Endodermal cell (in vitro differentiated cells): ENCODE results near the gene COMMD1. TPM values are rescaled to one million over a fixed set of nuclear protein-coding genes. Genes with fewer than 3 reads are reported as not detected.

Experiments
- DNase-seq: peaks from one replicate; pipeline ENCODE4 v3.0.0-alpha.2; 2017
- H3K27ac ChIP-seq: 2 replicates; pipeline ENCODE4 v1.5.1; 2013; ENCODE audit warnings: mild to moderate bottlenecking, low read depth, low read length, moderate library complexity
- H3K27me3 ChIP-seq: 2 replicates; pipeline ENCODE4 v1.6.1; 2013; ENCODE audit warnings: mild to moderate bottlenecking, low read length, moderate library complexity; ENCODE audit not compliant: insufficient read depth, control insufficient read depth, poor library complexity, severe bottlenecking
- H3K36me3 ChIP-seq: 2 replicates; pipeline ENCODE4 v1.7.0; 2013; ENCODE audit warnings: mild to moderate bottlenecking, low read length, moderate library complexity; ENCODE audit not compliant: control insufficient read depth, insufficient read depth
- H3K4me1 ChIP-seq: one replicate; pipeline ENCODE4 v1.7.0; 2013; ENCODE audit warnings: low read length; ENCODE audit not compliant: control insufficient read depth, insufficient read depth
- H3K4me3 ChIP-seq: 2 replicates; pipeline ENCODE4 v1.5.1; 2013; ENCODE audit warnings: mild to moderate bottlenecking, low read length, moderate library complexity
- H3K9ac ChIP-seq: 2 replicates; pipeline ENCODE4 v1.6.1; 2013; ENCODE audit warnings: mild to moderate bottlenecking, low read length, moderate library complexity; ENCODE audit not compliant: poor library complexity, severe bottlenecking; ENCODE audit errors: extremely low read depth
- H3K9me3 ChIP-seq: 2 replicates; pipeline ENCODE4 v1.6.1; 2013; ENCODE audit warnings: mild to moderate bottlenecking, low read length, moderate library complexity; ENCODE audit not compliant: control insufficient read depth
- H3K27ac Mint-ChIP-seq: 2 replicates; pipeline ENCODE4 v1.8.0; 2020; ENCODE audit warnings: mixed read lengths
- H3K27me3 Mint-ChIP-seq: 2 replicates; pipeline ENCODE4 v1.8.0; 2021; ENCODE audit warnings: mild to moderate bottlenecking, mixed read lengths; ENCODE audit not compliant: insufficient read depth
- H3K36me3 Mint-ChIP-seq: 2 replicates; pipeline ENCODE4 v1.8.0; 2020; ENCODE audit warnings: low read depth, mixed read lengths
- H3K4me1 Mint-ChIP-seq: 2 replicates; pipeline ENCODE4 v1.8.0; 2020; ENCODE audit warnings: mixed read lengths
- H3K4me3 Mint-ChIP-seq: 2 replicates; pipeline ENCODE4 v1.8.0; 2020; ENCODE audit warnings: mild to moderate bottlenecking, moderate library complexity, mixed read lengths
- H3K9me3 Mint-ChIP-seq: 2 replicates; pipeline ENCODE4 v1.8.0; 2020; ENCODE audit warnings: mild to moderate bottlenecking, mixed read lengths
- WGBS, 2 experiments: methylation state at CpG; one replicate each; pipeline versions ENCODE4 v1.1.5 to v1.1.7; 2013; ENCODE audit warnings: missing lambda C conversion rate in 2 of 2, mixed read lengths in 1 of 2; ENCODE audit not compliant: insufficient coverage in 1 of 2, insufficient read length in 1 of 2; 5-methylcytosine and 5-hydroxymethylcytosine counted together
- total RNA-seq, 2 donors: library from RNA; stranded (reverse); fragmentation: NEBNext Ultra II Directional in 1 of 2; extraction: Animal tissue kit (Norgen Biotek cat#: 25700) in 1 of 2; gene quantifications; 2 replicates in 1 of 2; 3 replicates in 1 of 2; pipeline ENCODE4 v1.2.1, GENCODE V29; 2021
- TF ChIP-seq, protein P1 (sequence below): fragments of 200-600 bp; sonication (generic); conservative IDR thresholded peaks from 2 replicates; pipeline ENCODE4 v1.5.0; 2021; ENCODE audit warnings: antibody characterized with exemption, mild to moderate bottlenecking

COMMD1 gene
- total RNA-seq, 2 donors from 2014 or later = 27.8 to 28.4 TPM

DNA sequence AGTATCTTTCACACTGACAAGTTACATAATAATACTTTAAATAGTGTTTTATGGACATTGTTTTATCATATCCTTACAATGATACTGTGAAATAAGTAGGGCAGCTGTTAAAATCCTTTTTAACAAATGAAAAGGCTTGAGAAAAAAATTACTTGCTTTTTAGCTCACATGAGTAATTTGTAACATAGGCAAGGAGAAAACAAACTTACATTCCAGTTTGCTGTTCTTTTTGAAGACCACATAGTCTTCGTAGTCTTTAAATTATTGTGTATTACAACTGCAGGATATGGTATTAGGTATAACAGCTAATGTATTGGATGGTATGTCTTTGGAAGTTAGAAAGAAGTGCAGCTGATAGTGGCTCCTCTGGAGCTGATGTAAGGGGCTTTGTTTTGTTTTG lies 130.8 kb downstream of the COMMD1 start:
- no peaks in the 10 kb centered on the region for H3K36me3 Mint-ChIP-seq
- no peaks in the 10 kb centered on the region for H3K27me3 Mint-ChIP-seq
- Histone ChIP-seq H3K27me3 (no peaks in the 10 kb centered on the region), H3K9ac (no peak overlapping the region), H3K36me3 (no peaks in the 10 kb centered on the region), H3K4me1 (no peaks in the 10 kb centered on the region), H3K9me3 (no peaks in the 10 kb centered on the region), H3K27ac (no peak overlapping the region), H3K4me3 (no peak overlapping the region)
- 93 to 100% methylated on average over 1 of the region's 1 CpG for WGBS, 2 experiments
- peaks cover under 1% of the 10 kb centered on the region for H3K9me3 Mint-ChIP-seq
- peaks cover 7% of the 10 kb centered on the region for H3K4me1 Mint-ChIP-seq
- TF ChIP-seq, protein P1, sequence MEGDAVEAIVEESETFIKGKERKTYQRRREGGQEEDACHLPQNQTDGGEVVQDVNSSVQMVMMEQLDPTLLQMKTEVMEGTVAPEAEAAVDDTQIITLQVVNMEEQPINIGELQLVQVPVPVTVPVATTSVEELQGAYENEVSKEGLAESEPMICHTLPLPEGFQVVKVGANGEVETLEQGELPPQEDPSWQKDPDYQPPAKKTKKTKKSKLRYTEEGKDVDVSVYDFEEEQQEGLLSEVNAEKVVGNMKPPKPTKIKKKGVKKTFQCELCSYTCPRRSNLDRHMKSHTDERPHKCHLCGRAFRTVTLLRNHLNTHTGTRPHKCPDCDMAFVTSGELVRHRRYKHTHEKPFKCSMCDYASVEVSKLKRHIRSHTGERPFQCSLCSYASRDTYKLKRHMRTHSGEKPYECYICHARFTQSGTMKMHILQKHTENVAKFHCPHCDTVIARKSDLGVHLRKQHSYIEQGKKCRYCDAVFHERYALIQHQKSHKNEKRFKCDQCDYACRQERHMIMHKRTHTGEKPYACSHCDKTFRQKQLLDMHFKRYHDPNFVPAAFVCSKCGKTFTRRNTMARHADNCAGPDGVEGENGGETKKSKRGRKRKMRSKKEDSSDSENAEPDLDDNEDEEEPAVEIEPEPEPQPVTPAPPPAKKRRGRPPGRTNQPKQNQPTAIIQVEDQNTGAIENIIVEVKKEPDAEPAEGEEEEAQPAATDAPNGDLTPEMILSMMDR = no peak
- DNase-seq = no peak
- no peak overlapping the region for H3K27ac Mint-ChIP-seq
- no peak overlapping the region for H3K4me3 Mint-ChIP-seq

DNA sequence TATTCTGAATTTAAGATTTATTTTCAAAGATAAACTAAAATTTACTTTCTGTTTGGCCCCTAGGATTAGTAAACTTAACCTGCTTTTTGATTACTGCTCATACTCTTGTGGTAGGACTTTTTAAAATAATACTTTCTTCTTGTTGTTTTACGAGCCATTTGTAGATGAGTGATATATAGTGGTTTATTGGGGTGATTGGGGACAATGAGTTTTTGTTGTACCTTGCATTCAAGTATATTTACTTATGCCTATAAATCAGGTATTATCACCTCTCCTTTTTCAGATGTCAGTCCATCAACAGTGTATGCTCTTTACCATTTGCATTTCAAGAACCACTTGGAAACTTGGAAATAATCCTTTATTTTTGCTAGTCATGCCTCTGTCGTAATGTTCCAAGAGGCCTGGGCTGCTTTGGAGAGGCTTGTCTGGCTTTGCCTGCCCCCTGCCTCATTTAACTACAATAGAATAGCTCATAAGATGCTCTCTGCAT lies 131.3 kb downstream of the COMMD1 start:
- peaks cover 1% of the 10 kb centered on the region for H3K4me1 Mint-ChIP-seq
- H3K27ac Mint-ChIP-seq = no peak overlapping the region
- H3K4me3 Mint-ChIP-seq = no peak overlapping the region

DNA sequence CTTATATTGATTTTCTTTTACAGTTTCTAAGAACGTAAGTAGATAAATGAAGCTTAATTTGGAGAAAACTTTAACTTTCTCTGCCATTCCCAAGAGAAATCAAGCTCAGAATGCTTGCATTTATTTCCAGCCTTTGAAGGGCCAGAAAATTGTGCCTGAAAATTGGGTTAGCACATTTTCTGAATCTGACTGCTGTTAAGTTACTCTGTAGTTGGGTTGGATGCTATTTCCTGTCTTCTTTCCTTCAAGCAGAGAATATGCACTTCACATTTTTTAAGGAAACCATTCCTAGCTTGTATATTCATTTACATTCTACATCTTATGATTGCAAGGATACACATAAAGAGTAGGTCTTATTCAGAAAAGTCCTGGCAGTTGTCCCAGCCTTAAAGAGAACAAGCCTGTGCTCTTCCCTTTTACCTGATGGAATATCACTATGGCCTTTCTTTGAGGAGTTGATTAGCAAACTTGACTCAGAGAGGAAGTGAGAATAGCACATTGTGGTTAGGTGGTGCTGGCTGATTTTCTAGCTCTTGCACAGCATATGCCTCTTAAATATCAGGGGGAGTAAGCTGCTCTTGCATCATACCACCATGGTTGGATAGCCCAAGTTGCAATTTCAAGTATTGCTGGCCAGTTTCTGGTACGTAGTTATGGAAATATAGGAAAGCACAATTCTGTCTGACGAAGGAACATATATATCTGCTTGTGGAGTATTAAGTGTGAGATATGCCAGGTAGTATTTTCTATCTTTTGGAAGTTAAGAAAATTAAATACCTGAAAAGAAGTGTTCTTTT lies 133.7 kb downstream of the COMMD1 start:
- Mint-ChIP-seq H3K36me3 (peaks cover 13% of the 10 kb centered on the region), H3K4me1 (peaks cover 10% of the 10 kb centered on the region), H3K9me3 (peaks cover 17% of the 10 kb centered on the region), H3K27ac (no peak overlapping the region), H3K4me3 (no peak overlapping the region), H3K27me3 (no peaks in the 10 kb centered on the region)
- Histone ChIP-seq H3K27ac (no peak overlapping the region), H3K36me3 (no peaks in the 10 kb centered on the region), H3K27me3 (no peaks in the 10 kb centered on the region), H3K4me1 (peaks cover 2% of the 10 kb centered on the region), H3K9me3 (peaks cover 5% of the 10 kb centered on the region), H3K9ac (no peak overlapping the region), H3K4me3 (no peak overlapping the region)
- TF ChIP-seq, protein P1 = no peak
- DNase-seq = no peak
- WGBS, 2 experiments = 97 to 100% methylated on average over 2 to 3 of the region's 3 CpGs

More for the DNA sequence above, 131.3 kb downstream of the COMMD1 start:
- no peak overlapping the region for H3K4me3 ChIP-seq
- Mint-ChIP-seq H3K9me3 (peaks cover 6% of the 10 kb centered on the region), H3K36me3 (peaks cover 6% of the 10 kb centered on the region), H3K27me3 (no peaks in the 10 kb centered on the region)
- no peak overlapping the region for H3K27ac ChIP-seq
- H3K9me3 ChIP-seq = peaks cover 5% of the 10 kb centered on the region
- H3K9ac ChIP-seq = no peak overlapping the region
- no peaks in the 10 kb centered on the region for H3K4me1 ChIP-seq
- TF ChIP-seq, protein P1 = no peak
- DNase-seq = no peak
- no peaks in the 10 kb centered on the region for H3K27me3 ChIP-seq
- no peaks in the 10 kb centered on the region for H3K36me3 ChIP-seq
- 86% methylated on average over 2 of the region's 2 CpGs; no CpG with 5 or more reads in 1 of the 2 experiments for WGBS, 2 experiments
